Lower leg skin (tissue), 3 donors: ENCODE data around the gene TRIM63.

ENCODE experiments used
- CTCF ChIP-seq, 3 donors: fragments of 450-650 bp; IDR thresholded peaks; one replicate each; pipeline ENCODE4 v1.5.1; 2016; ENCODE audit warnings: antibody characterized with exemption in 3 of 3, mild to moderate bottlenecking in 3 of 3, moderate library complexity in 2 of 3
- POLR2A ChIP-seq, 2 donors: fragments of 450-650 bp; IDR thresholded peaks; one replicate each; pipeline ENCODE4 v1.6.1; 2016 to 2017; ENCODE audit warnings: antibody characterized with exemption in 2 of 2, mild to moderate bottlenecking in 1 of 2, moderate library complexity in 1 of 2

- TF ChIP-seq CTCF (IDR thresholded peaks at IDR 0.05) (no peak), POLR2A (IDR thresholded peaks at IDR 0.05) (no peak)
Observed at GRCh38 chr1:26089125-26089524, 21.7 kb upstream of the TRIM63 start.
